Neural crest cell (in vitro differentiated cells): ENCODE measurements around the gene TEX22. TPM values are rescaled to one million over a fixed set of nuclear protein-coding genes. Genes with fewer than 3 reads are reported as not detected.

Source experiments
- DNase-seq: peaks from one replicate; pipeline ENCODE4 v3.0.0; 2021; ENCODE audit warnings: low read depth, mixed read lengths, low spot score
- H3K27ac Mint-ChIP-seq: one replicate; pipeline ENCODE4 v1.8.0; 2021; ENCODE audit warnings: mild to moderate bottlenecking, mixed read lengths; ENCODE audit not compliant: unreplicated experiment
- H3K27me3 Mint-ChIP-seq: 2 replicates; pipeline ENCODE4 v1.8.0; 2021; ENCODE audit warnings: low read depth, mild to moderate bottlenecking, mixed read lengths
- H3K36me3 Mint-ChIP-seq: 2 replicates; pipeline ENCODE4 v1.8.0; 2021; ENCODE audit warnings: low read depth, mild to moderate bottlenecking, mixed read lengths
- H3K4me1 Mint-ChIP-seq: 2 replicates; pipeline ENCODE4 v1.8.0; 2021; ENCODE audit warnings: mixed read lengths
- H3K4me3 Mint-ChIP-seq: one replicate; pipeline ENCODE4 v1.8.0; 2021; ENCODE audit warnings: mild to moderate bottlenecking, mixed read lengths
- H3K9me3 Mint-ChIP-seq: 2 replicates; pipeline ENCODE4 v1.8.0; 2021; ENCODE audit warnings: mixed read lengths
- total RNA-seq: library from RNA; stranded (reverse); gene quantifications from 2 replicates; pipeline ENCODE4 v1.2.1, GENCODE V29; 2021
- TF ChIP-seq, protein P1 (sequence below): fragments of 200-600 bp; sonication (generic); conservative IDR thresholded peaks from 2 replicates; pipeline ENCODE4 v1.5.0; 2021; ENCODE audit warnings: antibody characterized with exemption, mild to moderate bottlenecking

The TEX22 gene
- total RNA-seq, 1 donor from 2014 or later = 5.2 TPM

DNA sequence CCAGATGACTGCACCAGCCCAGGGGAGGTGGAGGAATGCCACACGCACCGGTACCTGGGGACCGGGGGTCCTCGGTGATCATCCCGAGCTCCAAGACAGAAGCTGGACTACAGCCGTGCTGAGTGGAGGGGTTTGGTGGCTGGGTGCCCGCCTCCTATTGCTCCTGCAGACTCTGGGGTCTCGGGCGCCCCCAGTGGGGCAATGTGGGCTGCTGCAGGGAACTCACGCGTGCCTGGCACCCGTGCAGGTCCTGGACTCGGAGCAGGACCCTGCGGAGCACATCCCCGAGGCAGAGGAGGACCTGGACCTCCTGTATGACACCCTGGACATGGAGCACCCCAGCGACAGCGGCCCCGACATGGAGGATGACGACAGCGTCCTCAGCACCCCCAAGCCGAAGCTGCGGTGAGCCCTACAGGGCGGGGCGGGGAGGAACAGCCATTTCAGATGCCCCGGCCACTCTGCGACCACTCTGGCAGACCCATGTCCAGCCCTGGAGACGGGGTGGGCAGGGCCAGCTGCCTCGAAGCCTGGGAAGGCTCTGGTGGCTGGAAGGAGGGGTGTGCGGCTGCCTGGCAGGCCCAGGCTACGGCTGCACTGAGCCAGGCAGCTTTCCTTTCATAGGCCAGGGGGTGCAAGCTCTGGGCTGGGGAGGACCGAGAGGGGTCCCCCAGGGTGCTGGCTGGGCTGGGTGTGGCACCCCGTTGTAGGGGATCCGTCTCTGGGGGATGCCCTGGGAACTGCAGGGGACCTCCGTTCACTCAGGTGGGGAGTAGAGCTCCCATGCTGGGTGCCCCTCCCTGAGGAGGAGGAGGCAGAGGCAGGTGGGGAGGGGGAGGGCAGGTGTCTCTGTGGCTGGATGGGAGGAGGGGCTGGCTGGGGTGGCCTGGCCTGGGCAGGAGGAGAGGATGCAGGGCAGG is 21.6 kb upstream of the TEX22 start:
- TF ChIP-seq, protein P1, sequence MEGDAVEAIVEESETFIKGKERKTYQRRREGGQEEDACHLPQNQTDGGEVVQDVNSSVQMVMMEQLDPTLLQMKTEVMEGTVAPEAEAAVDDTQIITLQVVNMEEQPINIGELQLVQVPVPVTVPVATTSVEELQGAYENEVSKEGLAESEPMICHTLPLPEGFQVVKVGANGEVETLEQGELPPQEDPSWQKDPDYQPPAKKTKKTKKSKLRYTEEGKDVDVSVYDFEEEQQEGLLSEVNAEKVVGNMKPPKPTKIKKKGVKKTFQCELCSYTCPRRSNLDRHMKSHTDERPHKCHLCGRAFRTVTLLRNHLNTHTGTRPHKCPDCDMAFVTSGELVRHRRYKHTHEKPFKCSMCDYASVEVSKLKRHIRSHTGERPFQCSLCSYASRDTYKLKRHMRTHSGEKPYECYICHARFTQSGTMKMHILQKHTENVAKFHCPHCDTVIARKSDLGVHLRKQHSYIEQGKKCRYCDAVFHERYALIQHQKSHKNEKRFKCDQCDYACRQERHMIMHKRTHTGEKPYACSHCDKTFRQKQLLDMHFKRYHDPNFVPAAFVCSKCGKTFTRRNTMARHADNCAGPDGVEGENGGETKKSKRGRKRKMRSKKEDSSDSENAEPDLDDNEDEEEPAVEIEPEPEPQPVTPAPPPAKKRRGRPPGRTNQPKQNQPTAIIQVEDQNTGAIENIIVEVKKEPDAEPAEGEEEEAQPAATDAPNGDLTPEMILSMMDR = no peak
- DNase-seq = no peak
- H3K36me3 Mint-ChIP-seq = peaks cover 4% of the 10 kb centered on the region
- no peak overlapping the region for H3K27ac Mint-ChIP-seq
- H3K27me3 Mint-ChIP-seq = no peaks in the 10 kb centered on the region
- H3K9me3 Mint-ChIP-seq = no peaks in the 10 kb centered on the region
- H3K4me1 Mint-ChIP-seq = no peaks in the 10 kb centered on the region
- H3K4me3 Mint-ChIP-seq = no peak overlapping the region

DNA sequence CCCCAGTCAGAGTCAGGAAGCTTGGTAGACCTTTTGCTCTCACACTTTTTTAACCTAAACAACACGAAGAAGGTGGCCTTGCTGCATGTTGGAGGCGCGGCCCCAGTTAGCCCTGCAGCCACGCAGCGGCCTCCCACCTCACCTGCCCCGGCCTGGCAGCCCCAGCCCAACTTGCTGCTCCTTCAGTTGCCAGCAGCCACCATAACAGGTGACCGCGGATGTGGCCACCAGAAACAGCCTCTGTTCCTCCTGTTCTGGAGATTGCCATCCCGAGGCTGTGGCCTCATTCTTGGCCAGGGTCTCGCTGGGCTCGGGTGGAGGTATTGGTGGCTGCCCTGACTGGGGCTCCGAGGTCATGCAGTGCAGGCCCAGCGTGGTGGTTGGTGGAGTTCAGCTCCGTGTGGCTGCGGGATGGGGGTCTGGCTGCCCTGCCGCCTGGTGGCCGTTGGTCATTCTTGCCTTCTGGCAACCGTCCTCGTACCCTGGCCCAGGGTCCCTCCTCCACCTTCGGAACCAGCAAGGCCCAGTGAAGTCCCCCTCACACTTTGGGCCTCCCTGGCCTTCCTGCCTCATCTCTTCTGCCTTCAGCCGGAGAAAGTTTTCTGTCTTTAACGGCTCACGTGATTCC is 20.7 kb upstream of the TEX22 start:
- no peak for DNase-seq
- TF ChIP-seq, protein P1 = no peak
- Mint-ChIP-seq H3K27me3 (no peaks in the 10 kb centered on the region), H3K4me3 (no peak overlapping the region), H3K36me3 (peaks cover 4% of the 10 kb centered on the region), H3K9me3 (no peaks in the 10 kb centered on the region), H3K27ac (no peak overlapping the region), H3K4me1 (no peaks in the 10 kb centered on the region)

DNA sequence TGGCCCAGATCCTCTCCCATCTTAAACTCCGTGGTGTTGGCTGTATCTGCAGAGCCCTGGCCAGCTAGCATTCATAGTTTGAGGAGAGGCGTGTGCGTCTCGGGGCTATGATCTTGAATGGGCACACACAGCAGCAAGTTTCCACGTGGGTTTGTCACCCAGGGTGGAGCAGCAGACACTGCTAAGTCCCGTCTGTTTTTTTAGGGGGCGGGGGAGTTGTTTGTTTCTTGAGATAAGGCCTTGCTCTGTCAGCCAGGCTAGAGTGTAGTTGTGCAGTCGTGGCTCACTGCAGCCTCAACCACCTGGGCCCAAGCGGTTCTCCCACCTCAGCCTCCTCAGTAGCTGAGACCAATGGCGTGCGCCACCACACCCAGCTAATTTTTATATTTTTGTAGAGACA is 20.1 kb upstream of the TEX22 start:
- Mint-ChIP-seq H3K4me1 (no peaks in the 10 kb centered on the region), H3K36me3 (peaks cover 3% of the 10 kb centered on the region), H3K27me3 (no peaks in the 10 kb centered on the region), H3K4me3 (no peak overlapping the region), H3K9me3 (no peaks in the 10 kb centered on the region), H3K27ac (no peak overlapping the region)
- TF ChIP-seq, protein P1 = no peak
- no peak for DNase-seq

DNA sequence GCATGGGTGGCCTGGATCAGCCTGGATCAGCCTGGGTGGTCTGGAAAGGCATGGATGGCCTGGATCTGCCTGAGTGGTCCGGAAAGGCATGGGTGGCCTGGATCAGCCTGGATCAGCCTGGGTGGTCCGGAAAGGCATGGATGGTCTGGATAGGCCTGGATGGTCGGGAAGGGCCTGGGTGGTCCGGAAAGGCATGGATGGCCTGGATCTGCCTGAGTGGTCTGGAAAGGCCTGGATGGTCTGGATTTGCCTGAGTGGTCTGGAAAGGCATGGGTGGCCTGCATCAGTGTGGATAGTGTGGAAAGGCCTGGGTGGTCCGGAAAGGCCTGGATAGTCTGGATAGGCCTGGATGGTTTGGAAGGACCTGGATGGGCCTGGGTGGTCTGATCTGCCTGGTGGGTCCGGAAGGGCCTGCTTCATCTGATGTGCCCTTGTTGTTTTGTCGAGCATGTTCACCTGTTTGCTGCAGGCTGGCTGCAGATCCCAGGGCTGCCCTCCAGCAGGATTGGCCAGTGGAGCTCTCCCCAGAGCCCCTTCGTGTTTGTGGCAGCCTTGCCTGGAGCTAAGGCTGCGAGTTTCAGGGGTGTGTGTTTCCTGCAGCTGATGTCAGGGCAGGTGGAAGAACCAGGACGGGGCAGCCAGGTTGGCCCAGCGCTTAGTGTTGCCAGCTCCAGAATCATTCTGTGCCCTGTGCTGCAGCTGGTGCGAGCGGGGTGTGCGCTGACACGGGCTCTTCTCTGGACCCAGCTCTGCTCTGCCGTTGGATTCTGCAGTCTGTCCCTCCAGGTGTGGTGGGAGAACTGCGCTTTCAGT is 19.3 kb upstream of the TEX22 start:
- Mint-ChIP-seq H3K27me3 (no peaks in the 10 kb centered on the region), H3K27ac (peak overlapping the region; percentile 81), H3K4me3 (no peak overlapping the region), H3K4me1 (no peaks in the 10 kb centered on the region), H3K36me3 (no peaks in the 10 kb centered on the region), H3K9me3 (no peaks in the 10 kb centered on the region)
- no peak for DNase-seq
- TF ChIP-seq, protein P1 = no peak

DNA sequence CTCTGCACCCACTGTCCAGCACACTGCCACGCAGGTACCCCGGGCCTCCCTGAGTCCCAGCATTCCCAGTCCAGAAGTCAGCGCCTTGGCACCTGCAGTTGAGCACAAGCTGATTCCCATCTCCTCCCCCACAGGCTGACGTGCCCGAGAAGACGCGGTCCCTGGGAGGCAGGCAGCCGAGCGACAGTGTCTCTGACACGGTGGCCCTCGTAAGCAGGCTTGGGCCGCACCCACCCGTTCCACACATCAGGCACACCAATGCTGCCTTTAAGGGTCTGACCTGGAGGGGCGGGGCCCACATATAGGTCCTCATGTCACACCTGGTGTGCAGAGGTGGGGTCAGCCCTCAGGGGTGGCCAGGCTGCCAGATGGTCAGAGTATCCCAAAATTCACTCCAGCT is 18.4 kb upstream of the TEX22 start:
- Mint-ChIP-seq H3K27me3 (no peaks in the 10 kb centered on the region), H3K4me1 (no peaks in the 10 kb centered on the region), H3K9me3 (no peaks in the 10 kb centered on the region), H3K36me3 (no peaks in the 10 kb centered on the region), H3K27ac (peak overlapping the region; percentile 6), H3K4me3 (no peak overlapping the region)
- TF ChIP-seq, protein P1 = no peak
- DNase-seq = no peak
